ENCODE results near the gene PPP1R2. TPM values are rescaled to one million over a fixed set of nuclear protein-coding genes. Genes with fewer than 3 reads are reported as not detected.

The PPP1R2 gene
- total RNA-seq, 4 donors from 2014 or later, result 31.8 to 60.5 (median 46.1) TPM

DNA sequence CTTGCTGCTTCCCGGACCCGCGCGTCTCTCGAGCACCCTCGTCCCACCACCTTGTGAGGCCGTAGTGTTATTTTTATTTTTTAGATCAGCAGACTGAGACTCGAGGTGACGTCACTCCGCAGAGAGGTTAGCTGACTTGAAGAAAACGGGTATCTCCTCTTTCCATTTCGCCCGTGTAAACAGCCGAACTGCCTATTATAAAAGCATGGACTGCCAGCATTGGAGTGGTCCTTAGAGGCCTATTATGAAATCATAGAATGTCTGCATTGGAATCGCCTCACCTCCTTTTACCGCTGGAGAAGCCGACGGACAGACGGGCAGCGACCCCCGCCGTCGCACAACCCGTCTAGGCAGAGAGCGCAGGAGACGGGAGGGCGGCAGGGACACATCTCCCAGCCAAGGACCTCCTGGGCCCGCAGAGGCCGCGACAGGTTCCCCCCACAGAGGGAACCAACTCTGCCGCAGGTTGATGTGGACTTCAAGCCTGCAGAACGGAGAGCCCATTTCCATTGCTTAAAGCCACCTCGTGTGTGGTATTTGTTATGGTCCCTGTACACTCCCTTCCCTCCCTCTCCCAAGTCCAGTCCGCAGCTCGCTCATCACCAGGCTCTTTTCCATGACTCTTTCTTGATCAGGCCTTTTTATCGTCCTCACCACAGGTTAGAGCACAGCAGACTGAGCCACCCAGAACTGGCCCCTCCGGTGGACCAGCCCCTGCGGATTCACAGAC is 540 bp upstream of the PPP1R2 start:
- peak overlapping the region; percentile 92 to 96 (median 95) for H3K27ac ChIP-seq
- WGBS, 2 donors, result 17 to 43% methylated on average over 13 to 38 of the region's 38 CpGs
- intact Hi-C loops (cut with DNase I), result no loop called here
- no peaks in the 10 kb centered on the region for H3K9me3 ChIP-seq
- no peaks in the 10 kb centered on the region for H3K36me3 ChIP-seq
- H3K4me3 ChIP-seq, result peak overlapping the region; percentile 60 to 95 (median 83)
- TF ChIP-seq POLR2A (IDR thresholded peaks at IDR 0.05), result no peak
- TF ChIP-seq, protein P1, sequence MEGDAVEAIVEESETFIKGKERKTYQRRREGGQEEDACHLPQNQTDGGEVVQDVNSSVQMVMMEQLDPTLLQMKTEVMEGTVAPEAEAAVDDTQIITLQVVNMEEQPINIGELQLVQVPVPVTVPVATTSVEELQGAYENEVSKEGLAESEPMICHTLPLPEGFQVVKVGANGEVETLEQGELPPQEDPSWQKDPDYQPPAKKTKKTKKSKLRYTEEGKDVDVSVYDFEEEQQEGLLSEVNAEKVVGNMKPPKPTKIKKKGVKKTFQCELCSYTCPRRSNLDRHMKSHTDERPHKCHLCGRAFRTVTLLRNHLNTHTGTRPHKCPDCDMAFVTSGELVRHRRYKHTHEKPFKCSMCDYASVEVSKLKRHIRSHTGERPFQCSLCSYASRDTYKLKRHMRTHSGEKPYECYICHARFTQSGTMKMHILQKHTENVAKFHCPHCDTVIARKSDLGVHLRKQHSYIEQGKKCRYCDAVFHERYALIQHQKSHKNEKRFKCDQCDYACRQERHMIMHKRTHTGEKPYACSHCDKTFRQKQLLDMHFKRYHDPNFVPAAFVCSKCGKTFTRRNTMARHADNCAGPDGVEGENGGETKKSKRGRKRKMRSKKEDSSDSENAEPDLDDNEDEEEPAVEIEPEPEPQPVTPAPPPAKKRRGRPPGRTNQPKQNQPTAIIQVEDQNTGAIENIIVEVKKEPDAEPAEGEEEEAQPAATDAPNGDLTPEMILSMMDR (IDR thresholded peaks at IDR 0.05), result no peak
- H3K4me1 ChIP-seq, result peaks cover 31 to 87% (median 32%) of the 10 kb centered on the region in 3 donors
- DNase-seq, result no peak
- no peaks in the 10 kb centered on the region for H3K27me3 ChIP-seq

DNA sequence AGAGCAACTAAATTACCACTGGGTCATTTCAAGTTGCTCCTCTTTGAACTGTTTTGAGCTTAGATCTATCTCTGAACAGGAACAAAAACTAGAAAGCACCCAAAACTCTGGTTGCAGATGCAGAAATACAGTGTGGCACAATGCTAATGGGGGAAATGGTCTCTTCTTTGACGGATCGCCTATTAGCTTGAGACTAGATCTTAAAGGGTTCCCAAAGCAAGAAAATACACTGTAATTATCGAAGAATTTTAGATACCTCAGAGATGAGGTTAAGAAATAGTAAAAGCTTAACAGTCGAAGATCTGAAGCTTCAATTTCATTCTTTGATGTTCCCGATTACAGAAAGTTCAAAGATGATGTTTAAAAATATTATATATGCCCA is 818 bp downstream of the PPP1R2 start:
- Histone ChIP-seq H3K9me3 (no peaks in the 10 kb centered on the region), H3K27ac (peak overlapping the region; percentile 92 to 96 (median 95)), H3K4me1 (peaks cover 31 to 85% (median 36%) of the 10 kb centered on the region in 3 donors), H3K36me3 (no peaks in the 10 kb centered on the region), H3K27me3 (no peaks in the 10 kb centered on the region), H3K4me3 (peak overlapping the region; percentile 60 to 95 (median 83))
- TF ChIP-seq POLR2A (IDR thresholded peaks at IDR 0.05), result no peak
- TF ChIP-seq, protein P1 (IDR thresholded peaks at IDR 0.05), result no peak
- WGBS, 2 donors, result 0 to 1% methylated on average over 5 of the region's 5 CpGs
- DNase-seq, result no peak
- intact Hi-C loops (cut with DNase I), result no loop called here

DNA sequence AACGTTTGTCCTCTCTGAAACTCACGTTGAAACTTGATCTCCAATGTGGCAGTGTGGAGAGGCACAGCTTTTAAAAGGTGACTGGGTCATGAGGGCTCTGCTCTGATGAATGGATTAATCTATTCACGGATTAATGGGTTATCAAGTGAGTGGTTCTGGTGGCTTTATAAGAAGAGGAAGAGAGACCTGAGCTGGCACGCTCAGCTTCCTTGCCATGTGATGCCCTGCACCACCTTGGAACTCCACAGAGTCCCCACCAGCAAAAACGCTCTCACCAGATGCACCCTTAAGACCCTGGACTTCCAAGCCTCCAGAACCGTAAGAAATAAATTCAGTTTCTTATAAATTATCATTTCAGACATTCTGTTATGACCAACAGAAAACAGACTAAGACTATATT is 2.6 kb downstream of the PPP1R2 start:
- intact Hi-C loops (cut with DNase I), result no loop called here
- DNase-seq, result no peak
- TF ChIP-seq, protein P1 (IDR thresholded peaks at IDR 0.05), result no peak
- TF ChIP-seq POLR2A (IDR thresholded peaks at IDR 0.05), result no peak
- Histone ChIP-seq H3K36me3 (no peaks in the 10 kb centered on the region), H3K4me3 (peak overlapping the region in 2 of 4 donors; percentile 60 to 95), H3K27ac (no peak overlapping the region), H3K4me1 (peaks cover 23 to 73% (median 28%) of the 10 kb centered on the region in 3 donors), H3K27me3 (no peaks in the 10 kb centered on the region), H3K9me3 (no peaks in the 10 kb centered on the region)
- WGBS, 2 donors, result 51 to 58% methylated on average over 4 to 6 of the region's 6 CpGs

DNA sequence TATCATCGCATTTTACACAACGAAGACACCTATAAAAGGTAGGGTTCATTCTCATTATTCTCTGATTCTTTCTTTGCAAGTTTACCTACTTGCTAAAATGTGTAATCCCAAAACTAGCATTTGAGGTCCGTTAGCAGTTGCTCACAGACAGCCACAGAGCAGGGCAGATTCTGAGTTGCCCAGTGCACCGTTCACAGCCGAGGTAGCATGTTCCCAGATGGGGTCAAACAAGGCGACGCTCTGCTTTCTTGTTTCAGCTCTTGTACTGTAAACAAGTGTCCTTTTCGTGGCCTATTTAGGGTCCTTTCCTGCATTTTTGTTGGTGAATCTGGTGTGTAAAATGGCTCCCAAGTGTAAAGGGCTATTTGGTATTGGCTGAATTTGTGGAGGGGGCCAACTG is 3.1 kb downstream of the PPP1R2 start:
- intact Hi-C loops (cut with DNase I), result no loop called here
- peak overlapping the region in 2 of 4 donors; percentile 60 to 95 for H3K4me3 ChIP-seq
- whole genome bisulfite sequencing, 2 donors, result 54 to 71% methylated on average over 8 of the region's 8 CpGs

DNA sequence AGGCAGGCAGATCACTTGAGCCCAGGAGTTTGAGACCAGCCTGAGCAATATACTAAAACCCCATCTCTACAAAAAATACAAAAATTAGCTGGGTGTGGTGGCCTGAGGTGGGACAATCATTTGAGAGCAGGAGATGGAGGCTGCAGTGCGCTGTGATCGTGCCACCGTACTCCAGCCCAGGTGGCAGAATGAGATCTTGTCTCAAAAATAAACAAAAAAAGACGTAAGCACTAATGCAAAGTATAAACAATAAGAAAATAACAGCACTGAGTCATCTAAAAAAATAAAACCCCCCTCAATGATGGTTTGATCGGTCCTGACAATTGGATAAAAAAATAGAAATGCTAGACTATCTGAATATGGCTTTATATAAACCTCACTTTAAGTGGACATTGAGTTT is 3.6 kb downstream of the PPP1R2 start:
- Histone ChIP-seq H3K27ac (no peak overlapping the region), H3K4me3 (no peak overlapping the region), H3K4me1 (peaks cover 18 to 65% (median 26%) of the 10 kb centered on the region in 3 donors), H3K36me3 (no peaks in the 10 kb centered on the region), H3K9me3 (no peaks in the 10 kb centered on the region), H3K27me3 (no peaks in the 10 kb centered on the region)
- intact Hi-C loops (cut with DNase I), result loop anchor here (5.0 kb wide), 1 partner anchor 857 kb away; no protein-coding TSS in a partner anchor
- TF ChIP-seq, protein P1 (IDR thresholded peaks at IDR 0.05), result no peak
- TF ChIP-seq POLR2A (IDR thresholded peaks at IDR 0.05), result no peak
- WGBS, 2 donors, result 79 to 81% methylated on average over 5 of the region's 5 CpGs
- no peak for DNase-seq

More for the DNA sequence above, 3.1 kb downstream of the PPP1R2 start:
- Histone ChIP-seq H3K27me3 (no peaks in the 10 kb centered on the region), H3K27ac (no peak overlapping the region), H3K9me3 (no peaks in the 10 kb centered on the region), H3K36me3 (no peaks in the 10 kb centered on the region), H3K4me1 (peaks cover 23 to 70% (median 27%) of the 10 kb centered on the region in 3 donors)
- DNase-seq, result no peak
- no peak for TF ChIP-seq POLR2A (IDR thresholded peaks at IDR 0.05)
- TF ChIP-seq, protein P1 (IDR thresholded peaks at IDR 0.05), result no peak

Data from esophagus squamous epithelium (tissue), 5 donors.